Measurements from ENCODE around the gene DNTT.

GRCh38 chr10:96345222-96345621 is 41.0 kb downstream of the DNTT start:
- TF ChIP-seq CTCF (IDR thresholded peaks at IDR 0.05) (no peak), EZH2phosphoT487 (IDR thresholded peaks at IDR 0.05) (peak; percentile 35), EZH2 (IDR thresholded peaks at IDR 0.05) (no peak)
